ENCODE data around the gene TMEM164.

Gene TMEM164

DNA sequence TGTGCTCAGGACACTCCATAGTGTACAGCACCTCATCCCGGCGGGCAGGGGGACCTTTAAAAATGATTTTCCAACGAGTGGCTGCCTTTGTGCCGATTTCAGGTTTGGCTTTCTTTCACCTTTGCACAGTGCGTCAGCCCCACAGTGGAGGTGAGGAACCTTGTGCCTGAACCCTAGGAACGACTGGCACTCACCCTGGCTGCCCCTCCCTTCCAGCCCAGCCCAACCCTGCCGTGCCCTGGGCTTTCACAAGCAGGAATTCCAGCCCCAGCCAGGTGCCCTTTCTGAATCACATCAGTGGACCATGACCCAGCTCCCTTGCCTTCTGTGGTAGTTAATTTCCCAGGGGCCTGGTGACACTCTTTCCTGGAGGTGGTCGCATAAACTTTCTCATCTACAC is 1.3 kb downstream of the TMEM164 start:
- no peak for DNase-seq

DNA sequence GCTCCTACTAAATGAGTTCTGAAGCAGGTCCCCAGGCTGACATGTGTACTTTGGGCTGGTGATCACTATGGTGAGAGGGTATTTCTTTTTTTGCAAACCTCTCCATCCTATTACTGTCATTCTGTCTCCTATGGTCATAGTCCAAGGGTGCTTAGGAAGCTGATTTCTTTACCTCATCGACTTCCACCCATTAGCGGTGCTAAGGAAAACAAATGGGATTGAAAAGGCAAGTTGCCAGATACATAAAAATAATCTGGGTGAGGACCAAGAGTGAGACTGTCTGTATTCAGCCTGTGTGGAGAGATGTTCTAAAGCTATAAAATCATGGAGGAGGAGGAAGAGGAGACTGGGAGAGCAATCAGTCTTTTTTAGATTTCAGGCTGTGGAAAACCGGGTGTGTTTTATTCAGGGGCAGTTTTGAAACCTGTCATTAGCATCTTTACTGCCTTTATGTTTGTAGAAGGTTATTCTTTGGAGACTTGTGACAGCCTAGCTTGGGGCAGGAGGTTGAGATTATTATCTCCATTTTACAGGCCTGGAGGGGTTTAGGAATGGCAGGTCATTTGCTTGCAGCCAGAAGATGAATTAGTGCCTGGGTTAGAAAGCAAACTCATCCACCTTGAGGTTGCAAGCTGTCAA is 1.9 kb downstream of the TMEM164 start:
- DNase-seq: no peak

DNA sequence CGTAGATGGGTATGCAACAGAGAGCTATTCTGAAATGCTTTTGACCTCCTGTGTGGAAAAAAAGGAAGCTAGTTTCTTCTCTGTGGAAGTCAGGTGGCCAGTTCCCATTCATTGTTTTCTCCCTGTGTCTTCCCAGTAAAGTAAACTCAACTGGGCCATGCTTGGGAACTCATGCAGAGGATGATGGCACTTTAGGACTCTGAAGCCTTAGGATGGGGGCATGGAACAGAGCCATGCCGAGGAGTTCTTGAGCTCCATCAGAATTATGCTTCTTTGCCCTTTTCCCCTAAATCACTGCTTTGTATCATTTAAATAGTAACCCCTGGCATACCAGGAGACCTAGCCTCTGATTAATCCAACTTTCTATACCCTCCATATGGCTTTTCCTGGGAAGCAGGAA is 3.2 kb downstream of the TMEM164 start:
- DNase-seq: no peak

DNA sequence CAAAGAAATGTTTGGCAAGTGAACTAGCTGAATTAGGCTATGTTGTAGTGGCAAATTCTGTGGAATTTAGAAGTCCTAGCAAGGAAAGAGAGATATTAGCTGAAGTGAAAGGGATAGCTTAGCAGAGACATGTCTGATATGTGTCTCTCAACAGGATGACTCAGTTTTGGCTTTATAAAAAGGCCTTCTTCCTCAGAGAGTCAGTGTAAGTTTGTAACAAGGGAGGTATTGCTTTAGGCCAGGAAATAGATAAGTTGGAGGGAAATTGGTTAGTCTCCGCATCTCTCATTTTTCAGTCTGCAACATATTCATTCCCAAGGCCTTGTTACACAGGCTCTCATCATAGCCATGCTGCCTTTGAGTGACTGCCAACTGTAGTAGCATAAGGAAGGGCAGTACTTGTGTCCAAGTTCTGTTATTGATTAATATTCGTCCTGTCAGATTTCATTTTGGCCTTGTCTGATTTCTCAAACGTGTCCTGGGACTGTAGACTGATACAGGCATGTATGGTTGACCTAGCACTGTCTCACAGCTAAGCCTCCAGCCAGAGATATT is 4.0 kb downstream of the TMEM164 start:
- no peak for DNase-seq

DNA sequence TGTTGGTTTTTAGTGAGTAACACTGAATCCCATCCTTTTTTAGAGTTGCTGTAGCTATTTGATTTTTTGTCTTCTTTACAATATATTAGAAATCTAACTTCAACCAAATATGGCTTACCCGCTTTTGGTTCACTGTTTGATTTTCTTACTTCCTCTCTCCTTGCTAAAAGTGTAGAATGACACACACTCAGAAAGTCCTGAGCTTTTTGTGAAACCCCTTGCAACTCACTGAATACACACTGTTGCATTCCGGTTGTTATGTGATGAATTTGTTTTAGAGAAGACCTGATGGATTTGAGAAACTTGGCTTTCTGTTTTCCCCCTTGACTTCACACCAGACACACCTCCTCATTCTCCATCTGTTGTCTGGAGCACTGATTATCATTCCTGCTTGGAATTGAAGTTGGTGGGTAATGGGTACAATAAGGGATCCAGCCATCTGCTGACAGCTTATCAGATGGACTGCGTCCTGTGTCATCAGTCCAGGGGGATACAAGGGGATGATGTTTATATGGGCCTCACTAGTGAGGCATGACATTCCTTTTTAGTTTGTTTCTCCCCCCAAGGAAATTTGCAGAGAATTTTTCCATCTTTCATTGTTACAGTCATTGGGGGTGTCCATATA is 5.2 kb downstream of the TMEM164 start:
- DNase-seq: no peak

DNA sequence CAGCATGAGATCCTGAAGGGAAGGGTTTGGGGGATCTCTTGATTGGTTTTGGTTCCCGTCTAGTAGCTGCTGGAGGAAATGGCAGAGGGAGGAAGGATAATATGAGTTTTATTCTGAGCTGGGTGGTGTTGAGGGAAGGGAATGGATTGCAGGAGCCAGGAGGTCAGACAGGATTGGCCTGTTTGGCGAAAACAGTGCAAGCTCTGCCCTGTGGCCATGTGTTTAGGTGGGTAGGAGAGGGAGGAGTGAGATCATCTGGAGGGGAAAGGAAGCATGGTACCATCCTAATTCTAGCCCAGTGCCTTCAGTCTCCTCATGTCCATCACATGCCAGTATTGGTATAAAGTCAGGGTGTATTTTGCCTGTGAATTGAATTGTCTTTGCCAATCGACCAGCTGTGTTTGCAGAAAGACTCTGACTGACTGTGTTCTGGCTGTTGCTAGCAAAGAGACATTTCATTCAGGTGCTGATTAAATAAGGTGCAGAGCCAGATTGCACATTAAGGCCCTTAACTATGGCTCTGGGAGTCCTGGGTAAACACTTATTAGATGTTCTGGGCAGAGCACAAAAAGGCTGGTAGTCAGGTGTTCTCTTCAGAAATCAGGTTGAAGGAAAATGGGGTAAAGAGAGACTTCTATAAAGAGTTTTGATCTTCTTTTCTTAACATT is 10.0 kb downstream of the TMEM164 start:
- DNase-seq: no peak

DNA sequence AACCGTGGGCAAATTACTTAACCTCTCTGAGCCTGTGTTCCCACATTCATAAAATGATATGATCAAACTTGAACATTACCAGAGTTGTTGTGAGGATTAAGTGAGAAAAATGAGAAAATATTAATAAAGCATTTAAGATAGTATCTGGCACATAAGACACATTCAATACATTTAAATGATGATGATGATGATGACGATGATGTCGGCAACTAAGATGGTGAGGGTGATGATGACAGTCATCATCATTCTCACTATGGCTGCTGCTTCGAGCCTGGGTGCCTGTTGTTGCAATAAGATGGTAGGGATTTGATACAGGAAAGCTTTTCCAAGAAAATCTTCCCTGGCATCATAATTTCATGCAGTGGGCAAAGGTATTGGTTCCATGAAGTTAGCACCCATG is 11.1 kb downstream of the TMEM164 start:
- DNase-seq: no peak

DNA sequence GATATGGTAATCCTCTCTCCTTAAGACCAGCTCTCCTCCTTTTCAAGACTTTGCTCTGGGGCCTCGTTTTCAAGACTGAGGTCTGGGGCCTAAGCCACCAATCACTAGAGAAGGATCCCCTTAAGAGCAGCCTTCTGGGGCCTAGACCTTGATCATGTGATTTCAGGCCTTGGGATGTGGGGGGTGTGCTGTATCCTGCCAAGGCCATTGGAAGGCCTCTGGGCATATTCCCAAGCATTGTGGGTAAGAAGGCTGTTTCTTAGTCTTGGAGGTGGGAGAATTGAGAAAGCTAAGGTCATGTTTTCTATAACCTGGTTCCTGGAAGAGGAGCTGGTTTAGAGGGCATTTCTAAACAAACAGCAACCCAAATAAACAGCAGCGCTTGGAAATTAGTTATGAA is 12.1 kb downstream of the TMEM164 start:
- DNase-seq: no peak

DNA sequence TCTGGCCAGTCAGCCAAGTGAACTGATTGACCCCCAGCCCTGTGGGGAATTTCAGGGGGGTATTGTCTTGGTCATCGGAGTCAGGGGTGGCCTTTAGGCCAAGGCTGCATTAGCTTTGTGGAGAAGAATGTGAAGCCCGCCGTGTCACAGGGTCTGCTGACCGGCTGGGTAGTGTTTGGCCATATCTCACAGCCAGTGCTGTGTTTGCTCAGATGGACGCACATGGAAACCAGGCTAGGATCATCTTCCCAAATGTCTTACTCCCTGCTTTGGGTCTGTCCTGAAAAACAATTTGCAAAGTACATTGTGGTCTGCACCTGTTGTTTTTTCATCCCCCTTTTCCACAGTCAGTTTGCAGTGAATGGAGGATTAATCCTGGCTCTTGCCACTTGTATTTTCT is 13.0 kb downstream of the TMEM164 start:
- DNase-seq: no peak

DNA sequence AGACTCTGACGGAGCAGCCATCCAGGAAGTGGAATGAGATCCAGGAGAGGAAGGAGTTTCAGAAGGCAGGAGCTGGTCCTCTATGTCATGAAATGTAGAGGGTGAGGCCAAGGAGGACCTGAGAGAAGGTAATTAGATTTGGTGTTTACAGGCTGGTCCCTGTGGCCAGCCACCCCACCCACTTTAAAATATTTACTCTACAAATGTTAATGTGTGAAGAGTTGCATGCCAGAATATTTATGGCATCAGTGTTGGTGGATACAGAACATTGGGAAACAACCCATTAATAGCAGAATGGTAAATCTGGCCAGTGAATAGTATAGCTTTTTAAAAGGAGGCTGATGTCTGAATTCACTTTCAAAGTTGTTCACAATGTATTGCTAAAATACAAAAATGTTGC is 17.6 kb downstream of the TMEM164 start:
- no peak for DNase-seq

DNA sequence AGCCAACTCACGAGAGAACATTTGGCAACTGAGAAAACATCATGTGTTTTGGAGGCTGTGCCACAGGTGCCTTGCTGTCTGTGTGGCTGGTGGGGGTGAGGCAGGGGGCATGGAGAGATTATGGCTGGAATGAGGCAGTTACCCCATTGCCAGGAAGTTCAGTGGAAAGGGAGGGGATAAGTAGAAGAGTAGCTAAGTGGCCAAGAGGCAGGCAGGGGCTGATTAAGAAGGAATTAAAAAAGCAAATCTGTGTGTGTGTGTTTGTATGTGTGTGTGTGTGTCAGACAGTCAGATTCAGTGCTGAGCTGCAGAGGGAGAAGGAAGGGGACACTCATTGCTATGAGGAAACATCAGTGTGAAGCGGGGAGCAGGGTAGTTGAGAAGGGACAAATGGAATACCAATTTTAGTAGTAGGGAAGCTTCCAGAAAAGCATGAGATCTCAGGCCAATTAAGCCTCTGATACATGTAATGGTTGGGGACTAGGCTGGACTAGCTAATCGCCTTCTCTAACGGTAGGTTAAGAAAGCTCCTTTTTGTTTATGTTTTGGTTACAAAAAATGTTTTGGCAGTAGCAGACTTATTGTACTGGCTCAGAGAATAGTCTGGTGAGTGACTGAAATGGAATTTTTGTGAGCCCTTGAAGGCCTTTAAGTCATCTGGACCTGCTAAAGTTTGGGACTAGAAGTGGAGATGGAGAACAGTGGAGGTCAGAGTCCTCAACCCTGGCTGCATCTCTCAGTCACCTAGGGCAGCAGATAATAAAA is 18.5 kb downstream of the TMEM164 start:
- no peak for DNase-seq

DNA sequence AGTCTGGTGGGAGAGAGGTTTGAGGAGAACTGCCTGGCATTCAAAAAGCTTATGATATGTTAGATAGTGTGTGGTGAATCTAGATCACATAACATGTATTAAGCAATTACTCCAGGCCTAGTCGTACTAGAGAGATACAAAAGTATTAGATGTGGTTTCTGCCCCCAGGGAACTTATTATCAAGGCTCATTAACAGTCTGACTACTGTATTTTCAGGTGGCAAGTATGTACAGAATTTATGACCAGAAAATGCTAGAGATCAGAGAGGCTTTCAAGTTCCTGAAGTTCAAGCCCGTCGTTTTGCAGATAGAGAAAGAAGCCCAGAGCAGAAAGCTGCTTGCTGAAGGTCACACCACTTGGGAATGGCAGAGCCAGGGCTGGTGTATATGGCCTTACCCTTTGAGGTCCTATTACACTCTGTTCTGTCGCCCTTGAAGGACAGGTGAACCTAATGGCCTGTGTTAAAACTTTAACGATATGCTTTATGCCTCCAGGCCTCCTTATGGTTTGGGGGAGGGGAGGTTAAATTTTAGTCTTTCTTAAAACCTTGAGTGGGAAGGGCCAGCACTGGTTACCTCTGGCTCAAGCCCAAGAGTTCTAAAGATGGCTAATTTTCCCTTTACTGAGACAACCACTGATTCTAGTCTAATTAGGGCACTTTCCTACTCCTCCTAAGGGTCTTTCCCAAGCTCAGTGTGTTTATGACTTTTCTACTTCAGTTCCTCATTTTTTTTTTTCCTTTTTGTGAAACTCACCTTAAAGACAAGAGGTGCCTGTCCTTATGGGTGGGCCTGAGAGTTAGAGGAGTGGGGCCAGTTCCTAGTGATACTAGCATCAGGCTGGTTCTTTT is 19.9 kb downstream of the TMEM164 start:
- no peak for DNase-seq

DNA sequence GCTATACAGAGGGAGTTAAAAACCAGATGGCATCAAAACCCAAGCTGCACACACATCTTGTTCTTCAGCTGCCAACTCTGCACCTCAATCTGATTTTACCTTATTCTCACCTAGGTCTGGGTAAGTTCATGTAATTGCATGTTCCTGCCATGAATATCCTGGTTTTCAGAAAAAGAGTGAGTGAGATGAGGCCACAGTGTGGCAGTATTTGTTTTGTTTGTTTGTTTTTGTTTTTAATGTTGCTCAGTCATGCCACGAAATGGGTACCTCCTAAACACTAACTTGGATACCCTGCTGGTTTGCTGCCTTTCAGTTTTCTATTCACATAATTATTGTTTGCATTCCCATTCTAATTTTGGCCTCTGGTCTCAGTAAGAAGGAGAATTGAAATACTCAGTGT is 22.5 kb downstream of the TMEM164 start:
- no peak for DNase-seq

DNA sequence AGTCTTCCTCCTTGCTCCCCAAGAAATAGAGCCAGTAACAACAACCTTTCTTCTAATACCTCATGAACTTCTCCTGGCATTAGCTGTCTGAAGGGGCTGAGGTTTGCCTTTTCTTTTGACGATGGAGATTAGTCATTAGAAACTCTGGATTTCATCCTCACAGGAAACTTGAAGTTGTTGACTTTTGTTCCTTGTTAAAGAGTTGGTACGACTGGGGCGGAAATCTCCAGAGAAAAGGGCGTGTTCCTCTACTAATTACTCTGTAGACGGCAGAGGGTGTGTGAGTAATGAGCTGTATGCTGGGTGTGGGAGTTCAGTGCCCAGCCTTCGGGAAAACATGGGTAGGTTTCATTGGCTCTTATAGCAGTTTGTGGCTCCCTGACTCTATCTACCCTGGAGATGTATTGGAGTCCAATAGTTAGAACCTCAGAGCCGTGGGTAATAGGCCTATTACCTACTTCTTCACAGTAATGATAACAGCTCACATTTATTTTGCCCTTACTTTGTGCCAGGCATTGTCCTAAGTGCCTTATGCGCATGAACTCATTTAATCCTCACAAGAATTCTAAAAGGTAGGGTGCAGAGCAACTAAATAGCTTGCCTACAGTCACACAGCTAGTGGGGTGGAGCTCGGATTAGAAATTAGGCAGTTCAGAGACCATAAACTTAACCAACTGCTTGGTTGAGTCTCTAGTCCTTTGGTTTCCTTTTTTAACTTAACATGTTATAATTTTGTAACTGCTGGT is 23.4 kb downstream of the TMEM164 start:
- DNase-seq: no peak

DNA sequence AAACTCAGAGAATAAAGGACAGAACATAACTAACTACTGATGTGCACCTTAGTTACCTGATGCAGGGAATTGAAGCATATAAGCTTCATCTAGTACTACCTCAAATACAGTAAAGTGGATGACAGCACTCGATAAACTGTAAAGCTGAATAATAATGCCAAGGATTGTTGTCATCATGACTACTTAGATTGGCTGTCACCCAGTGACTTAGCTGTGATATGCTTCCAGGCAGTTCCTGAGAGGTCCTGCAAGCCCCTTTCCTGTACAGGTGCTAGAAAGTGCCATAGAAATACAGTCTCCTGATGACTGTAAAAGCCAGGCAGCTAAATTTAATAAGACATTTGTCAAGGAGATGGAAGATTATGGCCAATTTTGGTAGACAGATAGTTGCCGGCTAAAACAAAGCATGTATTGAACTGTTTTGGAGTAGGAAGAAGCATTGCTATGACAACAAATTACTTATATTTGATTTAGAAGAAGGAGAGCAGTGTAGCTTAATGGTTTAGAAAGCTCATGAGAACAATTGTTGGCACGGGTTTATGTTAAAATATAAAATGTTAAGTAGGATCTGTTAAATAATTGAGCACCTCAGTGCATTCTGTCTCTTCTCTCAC is 29.7 kb downstream of the TMEM164 start:
- DNase-seq: no peak

DNA sequence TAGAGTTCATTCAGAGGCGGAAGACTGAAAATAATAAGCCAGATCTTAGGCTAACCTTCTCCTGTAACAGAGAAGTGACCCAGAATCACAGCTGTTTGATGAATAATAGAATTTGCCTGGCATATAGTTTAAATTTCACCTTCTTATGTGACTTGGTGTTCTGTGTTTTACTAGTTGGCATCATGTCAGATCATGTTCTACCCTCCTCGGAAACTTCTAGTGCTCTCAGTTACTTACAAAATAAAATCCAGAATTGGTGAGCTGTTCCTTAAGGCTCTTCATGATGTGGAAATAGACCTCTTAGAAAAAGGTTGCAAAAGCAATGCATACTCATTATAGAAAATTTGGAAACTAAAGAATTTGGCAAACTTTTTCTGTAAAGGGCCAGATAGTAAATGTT is 31.1 kb downstream of the TMEM164 start:
- no peak for DNase-seq

DNA sequence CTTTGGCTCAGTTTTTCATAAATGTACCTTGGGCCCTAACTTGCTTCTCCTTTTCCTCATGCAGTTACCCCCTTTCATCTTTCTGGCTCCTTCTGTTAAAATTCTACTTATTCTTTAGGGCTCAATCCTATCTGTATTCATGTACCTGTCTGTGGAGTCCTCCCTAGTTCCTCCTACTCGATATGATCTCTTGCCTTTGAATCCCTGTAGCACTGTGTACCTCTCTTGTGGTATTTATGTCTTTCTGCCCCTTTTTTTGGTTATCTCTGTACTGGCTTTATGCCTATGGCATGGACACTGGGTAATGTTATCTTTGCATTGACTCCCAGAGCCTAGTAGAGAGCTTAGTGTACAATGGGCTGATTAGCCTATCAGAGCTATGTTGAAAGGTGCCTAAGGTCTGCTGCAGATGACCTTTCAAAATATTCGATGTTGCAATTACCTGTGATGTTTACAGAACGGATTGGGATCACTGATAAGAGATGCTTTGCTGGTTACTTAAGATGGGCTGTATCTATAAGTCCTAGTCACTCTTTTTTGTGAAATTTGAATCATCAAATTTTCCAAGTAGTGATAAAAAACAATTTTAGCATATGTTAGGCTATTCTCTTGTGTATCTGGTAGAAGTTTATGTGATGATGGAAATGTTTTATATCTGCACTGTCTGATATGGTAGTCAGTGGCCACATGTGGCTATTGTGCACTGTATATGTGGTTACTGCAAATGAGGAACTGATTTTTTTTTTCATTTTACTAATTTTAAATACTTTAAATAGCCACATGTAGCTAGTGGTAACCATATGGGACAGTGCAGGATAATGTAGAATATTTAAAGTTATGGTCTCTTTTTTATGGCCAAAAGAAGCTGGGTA is 33.5 kb downstream of the TMEM164 start:
- DNase-seq: peak in 1 of 2 experiments; percentile 11

DNA sequence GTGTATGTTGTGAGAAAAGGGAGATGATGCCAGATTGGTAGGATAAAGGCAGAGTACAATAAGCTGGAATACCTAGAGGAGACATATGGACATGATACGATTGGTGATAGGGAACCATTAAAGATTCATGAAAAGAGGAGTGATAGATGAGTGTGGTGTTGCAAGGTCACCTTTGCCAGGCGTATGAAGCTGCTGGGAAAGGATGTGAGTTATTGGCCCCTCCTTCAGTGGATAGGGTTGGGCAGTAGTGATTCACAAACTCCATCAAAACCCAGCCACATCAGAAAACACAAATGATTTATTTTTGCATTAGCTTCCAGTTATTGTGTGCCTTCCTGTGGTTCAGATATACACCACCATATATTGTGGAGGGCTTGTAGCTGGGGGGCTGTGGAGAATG is 34.3 kb downstream of the TMEM164 start:
- DNase-seq: no peak

DNA sequence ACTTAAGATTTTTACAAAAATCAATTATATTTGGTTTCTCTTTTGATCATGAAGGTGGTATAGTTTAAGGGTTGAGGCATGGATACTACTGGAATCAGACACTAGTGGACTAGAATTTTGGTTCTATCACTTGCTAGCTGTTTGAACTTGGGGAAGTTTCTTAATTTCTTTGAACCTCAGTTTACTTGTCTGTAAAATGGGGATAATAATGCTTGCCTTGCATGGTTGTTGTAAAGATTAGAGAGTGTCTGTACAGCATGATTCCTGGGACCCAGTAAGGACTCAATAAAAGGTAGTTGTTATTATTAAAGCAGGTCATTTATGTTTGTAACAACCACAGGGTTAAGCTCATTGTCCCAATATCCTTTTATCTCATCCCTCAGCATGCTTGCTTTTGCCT is 36.0 kb downstream of the TMEM164 start:
- no peak for DNase-seq

DNA sequence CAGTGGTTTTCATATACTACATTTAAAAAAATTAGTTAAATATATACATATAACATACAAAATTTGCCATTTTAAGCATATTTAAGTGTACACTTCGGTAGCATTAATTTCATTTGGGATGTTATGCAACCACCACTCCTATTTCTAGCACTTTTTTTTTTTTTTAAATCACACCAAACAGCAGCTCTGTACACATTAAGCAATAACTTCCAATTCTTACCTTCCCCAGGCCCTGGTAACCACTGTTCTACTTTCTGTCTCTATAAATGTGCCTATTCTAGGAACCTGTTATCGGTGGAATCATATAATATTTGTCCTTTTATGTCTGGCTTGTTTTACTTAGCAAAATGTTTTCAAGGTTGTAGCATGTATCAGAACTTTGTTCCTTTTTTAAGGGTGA is 39.1 kb downstream of the TMEM164 start:
- DNase-seq: peak; percentile 31 to 59
